Retinal pigment epithelial cell (primary cell): ENCODE data around the gene MAGI2.

Experiments used
- DNase-seq: peaks from one replicate; pipeline ENCODE4 v3.0.0-alpha.2; 2010; ENCODE audit warnings: low read depth
- H3K4me3 ChIP-seq: 2 replicates; pipeline ENCODE4 v1.5.1; 2011; ENCODE audit warnings: mild to moderate bottlenecking, low read length, control low read depth, moderate library complexity
- CTCF ChIP-seq: conservative IDR thresholded peaks from 2 replicates; pipeline ENCODE4 v1.5.1; 2011; ENCODE audit warnings: low read depth, low read length, control low read depth, inconsistent platforms

MAGI2 gene

DNA sequence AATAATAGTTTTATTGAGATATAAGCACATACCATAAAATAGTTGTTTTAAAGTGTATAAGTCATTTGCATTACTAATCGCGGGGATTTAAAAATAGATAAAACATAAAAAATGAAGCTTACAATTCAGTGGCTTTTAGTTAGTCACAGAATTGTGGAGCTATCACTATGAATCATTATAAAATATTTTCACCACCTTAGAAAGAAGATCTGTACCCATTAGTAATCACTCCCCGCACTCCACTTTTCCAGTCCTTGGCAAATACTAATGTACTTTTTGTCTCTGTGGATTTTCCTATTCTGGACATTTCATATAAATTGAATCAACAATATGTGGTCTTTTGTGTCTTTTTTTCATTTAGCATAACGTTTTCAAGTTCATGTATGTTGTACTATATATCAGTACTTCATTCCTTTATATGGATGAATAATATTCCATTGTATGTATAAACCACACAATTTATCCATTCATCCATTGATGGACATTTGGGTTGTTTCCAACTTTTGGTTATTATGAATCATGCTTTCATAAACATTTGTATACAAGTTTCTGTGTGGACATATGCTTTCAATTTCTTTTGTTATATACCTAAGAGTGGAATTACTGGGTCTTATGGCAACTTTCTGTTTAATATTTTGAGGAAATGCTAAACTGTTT is 162.5 kb downstream of the MAGI2 start:
- DNase-seq, result no peak
- no peak for TF ChIP-seq CTCF
- no peak overlapping the region for H3K4me3 ChIP-seq

- no peak for TF ChIP-seq CTCF
- H3K4me3 ChIP-seq, result no peak overlapping the region
- no peak for DNase-seq
Measured at GRCh38 chr7:79290398-79290797, 163.1 kb downstream of the MAGI2 start.

- no peak for DNase-seq
- no peak for TF ChIP-seq CTCF
- no peak overlapping the region for H3K4me3 ChIP-seq
Measured at GRCh38 chr7:79288655-79289054, 164.8 kb downstream of the MAGI2 start.

- no peak for DNase-seq
- H3K4me3 ChIP-seq, result no peak overlapping the region
- no peak for TF ChIP-seq CTCF
Measured at GRCh38 chr7:79287981-79288380, 165.5 kb downstream of the MAGI2 start.

DNA sequence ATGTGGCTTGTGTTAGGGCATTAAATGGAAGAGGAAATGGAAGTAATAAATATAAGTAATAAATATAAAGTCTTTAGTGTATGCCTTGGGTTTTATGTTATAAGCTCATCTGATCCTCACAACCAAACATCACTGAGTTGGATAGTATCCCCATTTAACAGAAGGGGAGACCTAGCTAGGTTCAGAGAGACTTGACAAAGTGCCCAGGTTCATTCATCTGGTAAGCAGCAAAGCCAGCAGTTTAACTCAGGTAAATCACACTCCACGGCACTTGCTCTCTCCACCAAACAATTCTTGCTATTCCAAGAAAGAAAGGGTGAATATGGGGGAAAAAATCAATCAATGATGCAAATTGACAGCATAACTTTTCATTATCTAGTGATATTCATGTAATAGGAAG is 167.3 kb downstream of the MAGI2 start:
- no peak overlapping the region for H3K4me3 ChIP-seq
- no peak for TF ChIP-seq CTCF
- DNase-seq, result no peak

DNA sequence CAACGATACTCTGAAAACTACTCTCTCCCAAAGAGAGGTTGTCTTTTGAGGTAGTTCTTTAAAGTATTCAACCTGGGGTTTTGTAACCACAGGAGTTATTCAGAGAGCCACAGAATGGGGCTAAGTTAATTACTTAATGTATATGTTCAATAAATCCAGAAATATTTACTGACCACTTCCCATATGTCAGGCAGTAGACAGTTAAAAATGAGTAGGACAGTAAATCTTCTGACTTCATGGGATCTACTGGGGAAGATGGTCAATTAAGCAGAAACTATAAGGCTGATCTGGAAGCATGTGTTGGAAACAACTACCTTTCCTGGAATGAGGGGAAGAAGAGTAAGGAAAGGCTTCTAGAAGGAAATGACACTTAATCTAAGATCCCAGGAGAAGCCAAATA is 167.7 kb downstream of the MAGI2 start:
- no peak for TF ChIP-seq CTCF
- DNase-seq, result no peak
- no peak overlapping the region for H3K4me3 ChIP-seq

DNA sequence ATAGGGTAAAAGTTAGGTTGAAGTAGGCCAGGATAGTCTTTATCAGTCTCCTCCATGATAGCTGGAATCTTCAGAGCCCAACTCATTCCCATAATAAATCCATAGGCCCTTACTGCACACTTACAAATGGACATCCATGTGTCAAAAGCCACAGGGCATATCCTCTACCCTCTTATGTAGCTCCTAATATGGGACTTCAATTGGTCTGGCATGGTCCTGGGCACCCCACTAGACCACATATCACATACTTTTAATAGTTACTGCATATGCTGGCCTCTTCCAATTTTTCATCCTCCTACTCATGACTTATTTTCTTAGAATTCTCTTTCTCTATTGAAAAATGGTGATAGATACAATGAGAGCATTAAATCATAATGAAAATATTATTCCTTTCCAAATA is 169.3 kb downstream of the MAGI2 start:
- no peak for TF ChIP-seq CTCF
- H3K4me3 ChIP-seq, result no peak overlapping the region
- DNase-seq, result no peak
